Measurements from ENCODE around the gene DRD3.

DNA sequence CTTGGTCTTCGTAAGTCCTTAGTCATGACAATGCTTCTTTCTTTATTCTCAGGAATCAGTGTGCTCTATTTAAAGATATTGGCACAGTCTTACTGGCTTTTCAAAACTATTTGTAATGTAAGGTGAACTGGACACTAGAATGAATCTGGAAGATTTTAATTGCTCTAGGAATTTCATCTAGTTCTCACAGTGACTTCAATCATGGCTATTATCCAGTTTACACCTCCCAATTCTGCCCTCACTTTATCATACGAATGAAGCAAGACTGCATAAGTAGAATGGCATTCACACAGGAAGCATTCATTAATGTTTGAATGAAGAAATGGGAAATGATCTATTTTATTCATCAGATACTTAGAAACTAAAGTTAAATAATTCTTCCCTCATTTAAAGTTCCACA lies 26.7 kb upstream of the DRD3 start:
- TF ChIP-seq ZNF423 (CRISPR knock-in tag; IDR thresholded peaks at IDR 0.05): no peak
- TF ChIP-seq, protein P1, sequence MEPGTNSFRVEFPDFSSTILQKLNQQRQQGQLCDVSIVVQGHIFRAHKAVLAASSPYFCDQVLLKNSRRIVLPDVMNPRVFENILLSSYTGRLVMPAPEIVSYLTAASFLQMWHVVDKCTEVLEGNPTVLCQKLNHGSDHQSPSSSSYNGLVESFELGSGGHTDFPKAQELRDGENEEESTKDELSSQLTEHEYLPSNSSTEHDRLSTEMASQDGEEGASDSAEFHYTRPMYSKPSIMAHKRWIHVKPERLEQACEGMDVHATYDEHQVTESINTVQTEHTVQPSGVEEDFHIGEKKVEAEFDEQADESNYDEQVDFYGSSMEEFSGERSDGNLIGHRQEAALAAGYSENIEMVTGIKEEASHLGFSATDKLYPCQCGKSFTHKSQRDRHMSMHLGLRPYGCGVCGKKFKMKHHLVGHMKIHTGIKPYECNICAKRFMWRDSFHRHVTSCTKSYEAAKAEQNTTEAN (CRISPR knock-in tag; IDR thresholded peaks at IDR 0.05): no peak
- TF ChIP-seq, protein P2, sequence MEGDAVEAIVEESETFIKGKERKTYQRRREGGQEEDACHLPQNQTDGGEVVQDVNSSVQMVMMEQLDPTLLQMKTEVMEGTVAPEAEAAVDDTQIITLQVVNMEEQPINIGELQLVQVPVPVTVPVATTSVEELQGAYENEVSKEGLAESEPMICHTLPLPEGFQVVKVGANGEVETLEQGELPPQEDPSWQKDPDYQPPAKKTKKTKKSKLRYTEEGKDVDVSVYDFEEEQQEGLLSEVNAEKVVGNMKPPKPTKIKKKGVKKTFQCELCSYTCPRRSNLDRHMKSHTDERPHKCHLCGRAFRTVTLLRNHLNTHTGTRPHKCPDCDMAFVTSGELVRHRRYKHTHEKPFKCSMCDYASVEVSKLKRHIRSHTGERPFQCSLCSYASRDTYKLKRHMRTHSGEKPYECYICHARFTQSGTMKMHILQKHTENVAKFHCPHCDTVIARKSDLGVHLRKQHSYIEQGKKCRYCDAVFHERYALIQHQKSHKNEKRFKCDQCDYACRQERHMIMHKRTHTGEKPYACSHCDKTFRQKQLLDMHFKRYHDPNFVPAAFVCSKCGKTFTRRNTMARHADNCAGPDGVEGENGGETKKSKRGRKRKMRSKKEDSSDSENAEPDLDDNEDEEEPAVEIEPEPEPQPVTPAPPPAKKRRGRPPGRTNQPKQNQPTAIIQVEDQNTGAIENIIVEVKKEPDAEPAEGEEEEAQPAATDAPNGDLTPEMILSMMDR (IDR thresholded peaks at IDR 0.05): no peak
- no peak for TF ChIP-seq NFYB (CRISPR knock-in tag; conservative IDR thresholded peaks at IDR 0.05; ENCODE audit: low read depth)
- TF ChIP-seq, protein P3, sequence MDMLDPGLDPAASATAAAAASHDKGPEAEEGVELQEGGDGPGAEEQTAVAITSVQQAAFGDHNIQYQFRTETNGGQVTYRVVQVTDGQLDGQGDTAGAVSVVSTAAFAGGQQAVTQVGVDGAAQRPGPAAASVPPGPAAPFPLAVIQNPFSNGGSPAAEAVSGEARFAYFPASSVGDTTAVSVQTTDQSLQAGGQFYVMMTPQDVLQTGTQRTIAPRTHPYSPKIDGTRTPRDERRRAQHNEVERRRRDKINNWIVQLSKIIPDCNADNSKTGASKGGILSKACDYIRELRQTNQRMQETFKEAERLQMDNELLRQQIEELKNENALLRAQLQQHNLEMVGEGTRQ (CRISPR knock-in tag; IDR thresholded peaks at IDR 0.05): no peak
- TF ChIP-seq, protein P4, sequence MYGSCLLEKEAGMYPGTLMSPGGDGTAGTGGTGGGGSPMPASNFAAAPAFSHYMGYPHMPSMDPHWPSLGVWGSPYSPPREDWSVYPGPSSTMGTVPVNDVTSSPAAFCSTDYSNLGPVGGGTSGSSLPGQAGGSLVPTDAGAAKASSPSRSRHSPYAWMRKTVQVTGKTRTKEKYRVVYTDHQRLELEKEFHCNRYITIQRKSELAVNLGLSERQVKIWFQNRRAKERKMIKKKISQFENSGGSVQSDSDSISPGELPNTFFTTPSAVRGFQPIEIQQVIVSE (CRISPR knock-in tag; IDR thresholded peaks at IDR 0.05; ENCODE audit: borderline replicate concordance): no peak
- TF ChIP-seq SMAD3 (CRISPR knock-in tag; IDR thresholded peaks at IDR 0.05; ENCODE audit: borderline replicate concordance): no peak
- TF ChIP-seq ZNF138 (CRISPR knock-in tag; conservative IDR thresholded peaks at IDR 0.05): no peak
